Vagina (tissue), 2 donors: ENCODE measurements around the gene ANKLE2. TPM values are rescaled to one million over a fixed set of nuclear protein-coding genes. Genes with fewer than 3 reads are reported as not detected.

Experiments
- DNase-seq, 2 donors: peaks; one replicate each; pipeline ENCODE4 v3.0.0-alpha.2; 2017; ENCODE audit errors: extremely low spot score in 2 of 2
- H3K27ac ChIP-seq: fragments of 200-600 bp; sonication (generic); one replicate; pipeline ENCODE4 v1.5.1; 2019
- H3K27me3 ChIP-seq: fragments of 200-600 bp; sonication (generic); one replicate; pipeline ENCODE4 v1.5.1; 2019
- H3K36me3 ChIP-seq, 2 donors: fragments of 200-600 bp; sonication (generic); one replicate each; pipeline ENCODE4 v1.5.1; 2017 to 2019
- H3K4me1 ChIP-seq: fragments of 200-600 bp; sonication (generic); one replicate; pipeline ENCODE4 v1.5.1; 2019
- H3K4me3 ChIP-seq, 2 donors: fragments of 200-600 bp; sonication (generic); 1 replicate in 1 of 2; 2 replicates in 1 of 2; pipeline ENCODE4 v1.5.1; 2016 to 2019
- H3K9me3 ChIP-seq: fragments of 200-600 bp; sonication (generic); one replicate; pipeline ENCODE4 v1.5.1; 2019
- POLR2A ChIP-seq, 2 donors: fragments of 450-650 bp; IDR thresholded peaks; one replicate each; pipeline ENCODE4 v1.6.1; 2017; ENCODE audit warnings: antibody characterized with exemption in 2 of 2, mild to moderate bottlenecking in 2 of 2, moderate library complexity in 2 of 2
- POLR2AphosphoS5 ChIP-seq, 2 donors: sonication (generic); formaldehyde crosslinking; IDR thresholded peaks; one replicate each; pipeline ENCODE4 v1.9.0; 2017; ENCODE audit warnings: antibody characterized with exemption in 2 of 2, mild to moderate bottlenecking in 2 of 2, low read depth in 1 of 2; ENCODE audit not compliant: insufficient read depth in 1 of 2
- intact Hi-C: fragments of 100-400 bp; cut with DNase I; formaldehyde crosslinking; loops from one replicate; pipeline ENCODE4 v1.15.1; 2023
- total RNA-seq: library from RNA; depleted of rRNA; stranded (reverse); fragments of >200 nt; gene quantifications from one replicate; pipeline ENCODE4 v1.2.3, GENCODE V29; 2016
- TF ChIP-seq, protein P1 (sequence below), 3 experiments: fragments of 450-650 bp in 2 of 3; fragments of 200-600 bp in 1 of 3; sonication (generic) in 1 of 3; IDR thresholded peaks; one replicate each; pipeline ENCODE4 v1.5.1; 2017 to 2019; ENCODE audit warnings: antibody characterized with exemption in 3 of 3, mild to moderate bottlenecking in 2 of 3, moderate library complexity in 2 of 3

ANKLE2 gene
- total RNA-seq, 1 donor from 2014 or later: 63.1 TPM

- H3K4me3 ChIP-seq: no peak overlapping the region
- H3K27me3 ChIP-seq: no peaks in the 10 kb centered on the region
- no peaks in the 10 kb centered on the region for H3K4me1 ChIP-seq
- H3K36me3 ChIP-seq: peaks cover 4 to 61% of the 10 kb centered on the region in 2 donors
- intact Hi-C loops: no loop called here
- TF ChIP-seq, protein P1, sequence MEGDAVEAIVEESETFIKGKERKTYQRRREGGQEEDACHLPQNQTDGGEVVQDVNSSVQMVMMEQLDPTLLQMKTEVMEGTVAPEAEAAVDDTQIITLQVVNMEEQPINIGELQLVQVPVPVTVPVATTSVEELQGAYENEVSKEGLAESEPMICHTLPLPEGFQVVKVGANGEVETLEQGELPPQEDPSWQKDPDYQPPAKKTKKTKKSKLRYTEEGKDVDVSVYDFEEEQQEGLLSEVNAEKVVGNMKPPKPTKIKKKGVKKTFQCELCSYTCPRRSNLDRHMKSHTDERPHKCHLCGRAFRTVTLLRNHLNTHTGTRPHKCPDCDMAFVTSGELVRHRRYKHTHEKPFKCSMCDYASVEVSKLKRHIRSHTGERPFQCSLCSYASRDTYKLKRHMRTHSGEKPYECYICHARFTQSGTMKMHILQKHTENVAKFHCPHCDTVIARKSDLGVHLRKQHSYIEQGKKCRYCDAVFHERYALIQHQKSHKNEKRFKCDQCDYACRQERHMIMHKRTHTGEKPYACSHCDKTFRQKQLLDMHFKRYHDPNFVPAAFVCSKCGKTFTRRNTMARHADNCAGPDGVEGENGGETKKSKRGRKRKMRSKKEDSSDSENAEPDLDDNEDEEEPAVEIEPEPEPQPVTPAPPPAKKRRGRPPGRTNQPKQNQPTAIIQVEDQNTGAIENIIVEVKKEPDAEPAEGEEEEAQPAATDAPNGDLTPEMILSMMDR (IDR thresholded peaks at IDR 0.05): no peak
- TF ChIP-seq POLR2AphosphoS5 (IDR thresholded peaks at IDR 0.05; ENCODE audit: insufficient read depth in 1 of 2, low read depth in 1 of 2) (no peak), POLR2A (IDR thresholded peaks at IDR 0.05) (no peak)
- no peak for DNase-seq
- no peak overlapping the region for H3K27ac ChIP-seq
- no peaks in the 10 kb centered on the region for H3K9me3 ChIP-seq
These were observed 40.9 kb downstream of the ANKLE2 start for GRCh38 chr12:132720606-132721345.

DNA sequence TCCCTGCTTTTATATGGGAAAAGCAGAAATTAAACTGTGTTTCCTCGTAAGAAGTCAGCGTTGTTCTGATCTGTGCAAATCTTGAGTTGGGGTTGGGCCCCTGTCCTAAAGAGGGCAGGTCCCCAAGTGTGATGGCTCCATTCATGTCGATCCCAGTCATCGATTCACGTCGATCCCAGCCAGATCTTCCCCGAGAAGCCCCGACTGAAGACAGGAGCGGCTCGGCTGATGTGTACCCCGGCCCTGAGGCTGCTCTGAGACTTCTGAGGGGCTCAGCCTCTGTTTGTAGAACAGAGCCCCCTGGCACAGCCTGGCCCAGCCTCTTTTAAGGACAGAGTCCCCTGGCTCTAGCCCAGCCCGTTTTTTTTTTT is 41.7 kb downstream of the ANKLE2 start:
- Histone ChIP-seq H3K4me3 (no peak overlapping the region), H3K4me1 (no peaks in the 10 kb centered on the region), H3K9me3 (no peaks in the 10 kb centered on the region), H3K36me3 (peaks cover 4 to 56% of the 10 kb centered on the region in 2 donors), H3K27ac (no peak overlapping the region), H3K27me3 (no peaks in the 10 kb centered on the region)
- TF ChIP-seq, protein P1 (IDR thresholded peaks at IDR 0.05): no peak
- TF ChIP-seq POLR2A (IDR thresholded peaks at IDR 0.05) (no peak), POLR2AphosphoS5 (IDR thresholded peaks at IDR 0.05; ENCODE audit: insufficient read depth in 1 of 2, low read depth in 1 of 2) (no peak)
- intact Hi-C loops: no loop called here
- no peak for DNase-seq

DNA sequence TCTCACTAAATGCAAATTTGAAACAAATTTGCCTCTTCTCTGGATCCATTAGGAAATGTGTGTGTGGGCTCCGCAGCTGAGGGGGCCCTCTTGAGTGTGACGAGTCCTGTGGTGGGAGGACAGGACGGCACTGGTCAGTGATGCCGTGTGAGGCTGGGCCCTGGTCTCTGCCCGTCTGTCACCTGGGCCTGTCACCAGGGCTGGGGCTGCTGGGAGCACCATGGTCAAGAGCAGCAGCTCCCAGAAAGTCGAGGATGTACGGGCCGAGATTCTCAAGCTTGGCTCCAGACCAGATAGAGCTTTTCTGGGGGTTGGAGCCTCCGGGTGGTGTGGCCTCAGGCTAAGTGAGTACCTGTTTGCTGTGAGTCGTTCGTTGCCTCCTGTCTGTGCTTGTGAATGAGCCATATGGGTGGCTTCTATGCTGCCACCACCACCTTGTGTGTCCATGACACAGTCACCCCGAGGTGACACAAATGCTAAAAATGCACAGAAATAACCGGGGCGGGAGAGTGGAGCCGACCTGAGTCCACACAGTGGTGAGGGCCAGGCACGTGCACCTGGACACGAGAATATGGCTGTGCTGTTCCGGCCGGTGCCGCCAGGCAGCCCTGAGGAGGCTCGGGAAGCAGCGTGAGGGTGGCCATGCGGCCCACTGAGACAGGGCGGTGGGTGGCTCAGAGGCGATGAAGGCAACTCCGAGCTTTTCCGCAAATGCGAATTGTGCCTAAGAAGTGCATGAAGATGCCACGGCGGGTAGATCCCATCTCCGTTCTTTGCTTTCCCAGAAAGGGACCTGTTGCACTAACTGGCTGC is 42.3 kb downstream of the ANKLE2 start:
- no peak overlapping the region for H3K27ac ChIP-seq
- H3K4me3 ChIP-seq: no peak overlapping the region
- H3K4me1 ChIP-seq: no peaks in the 10 kb centered on the region
- TF ChIP-seq, protein P1 (IDR thresholded peaks at IDR 0.05): no peak
- TF ChIP-seq POLR2A (IDR thresholded peaks at IDR 0.05) (no peak), POLR2AphosphoS5 (IDR thresholded peaks at IDR 0.05; ENCODE audit: insufficient read depth in 1 of 2, low read depth in 1 of 2) (no peak)
- no peak for DNase-seq
- H3K9me3 ChIP-seq: no peaks in the 10 kb centered on the region
- intact Hi-C loops: no loop called here
- peaks cover 4 to 56% of the 10 kb centered on the region in 2 donors for H3K36me3 ChIP-seq
- H3K27me3 ChIP-seq: no peaks in the 10 kb centered on the region

DNA sequence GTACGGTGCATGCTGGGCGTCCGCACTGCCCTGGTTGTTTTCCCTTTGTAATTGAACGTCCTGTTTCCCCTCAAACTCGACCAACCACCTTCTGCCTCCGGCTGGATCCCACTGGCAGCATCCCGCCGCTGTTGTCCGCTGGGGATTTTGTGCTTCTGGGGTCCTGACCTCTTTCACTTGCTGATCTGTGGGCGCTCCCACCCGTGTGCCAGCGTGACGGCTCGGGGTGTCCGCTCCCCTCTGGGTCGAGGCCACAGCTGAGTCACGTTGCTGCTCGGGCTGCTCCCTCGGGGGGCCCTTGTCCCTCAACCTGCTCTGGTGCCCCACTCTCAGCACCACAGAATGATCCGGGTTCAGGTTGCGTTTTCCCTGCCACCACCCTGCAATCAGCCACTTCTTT is 43.0 kb downstream of the ANKLE2 start:
- Histone ChIP-seq H3K9me3 (no peaks in the 10 kb centered on the region), H3K36me3 (peaks cover 4 to 49% of the 10 kb centered on the region in 2 donors), H3K4me3 (no peak overlapping the region), H3K4me1 (no peaks in the 10 kb centered on the region), H3K27me3 (no peaks in the 10 kb centered on the region), H3K27ac (no peak overlapping the region)
- intact Hi-C loops: no loop called here
- TF ChIP-seq POLR2AphosphoS5 (IDR thresholded peaks at IDR 0.05; ENCODE audit: insufficient read depth in 1 of 2, low read depth in 1 of 2) (no peak), POLR2A (IDR thresholded peaks at IDR 0.05) (no peak)
- TF ChIP-seq, protein P1 (IDR thresholded peaks at IDR 0.05): no peak
- no peak for DNase-seq
